GM12878 (cell line): ENCODE results near the gene DIO3. TPM values are rescaled to one million over a fixed set of nuclear protein-coding genes. Genes with fewer than 3 reads are reported as not detected.

Experiments
- ATAC-seq: fragments of 200-7000 bp; cut with Tn5 transposase; 3 replicates; pipeline ENCODE4 v1.9.1; 2020; ENCODE audit warnings: mild to moderate bottlenecking, moderate library complexity
- BruUV-seq: library from RNA; stranded (reverse); fragments of 400-500 nt; replicated peaks from 2 replicates; lab custom pipeline; 2021; lab: Mats Ljungman, UMichigan
- CTCF ChIA-PET: fragments of 300-600 bp; sonication (Branson Sonifier 250); formaldehyde crosslinking; extraction: SDS; loops from one replicate; lab custom pipeline; 2021; ENCODE audit warnings: inconsistent platforms; lab: Yijun Ruan, JAX
- POLR2A ChIA-PET: fragments of 350-600 bp; formaldehyde crosslinking; extraction: SDS; loops from one replicate; lab custom pipeline; 2021; ENCODE audit warnings: inconsistent platforms; lab: Charles Lee
- RAD21 ChIA-PET: fragments of 300-600 bp; sonication (Branson Sonifier 250); formaldehyde crosslinking; loops from one replicate; lab custom pipeline; 2023; ENCODE audit warnings: antibody characterized with exemption; ENCODE audit not compliant: unreplicated experiment; lab: Charles Lee
- SMC1A ChIA-PET: fragments of 300-600 bp; sonication (Branson Sonifier 250); formaldehyde crosslinking; loops from one replicate; lab custom pipeline; 2023; ENCODE audit not compliant: unreplicated experiment, uncharacterized antibody; lab: Charles Lee
- DNase-seq: peaks from one replicate; pipeline ENCODE4 v3.0.0-alpha.2; 2011; ENCODE audit warnings: low read depth, low spot score
- FAIRE-seq: peaks from 3 replicates; lab custom pipeline; 2011; peaks lifted over from hg19 to GRCh38; lab: Jason Lieb, UNC
- H2AFZ ChIP-seq: 2 replicates; pipeline ENCODE4 v1.6.0; 2011; ENCODE audit warnings: low read depth, low read length, control low read depth; ENCODE audit not compliant: control insufficient read depth
- H3K27ac ChIP-seq: 2 replicates; pipeline ENCODE4 v1.5.1; 2011; ENCODE audit warnings: control low read depth; ENCODE audit not compliant: control insufficient read depth, insufficient read depth
- H3K27me3 ChIP-seq, 2 experiments: replicated peaks in 1 of 2; 2 replicates each; pipeline versions ENCODE4 v1.6.0 to v1.6.1; 2011; ENCODE audit warnings: low read length in 1 of 2; ENCODE audit not compliant: control insufficient read depth in 2 of 2, insufficient read depth in 2 of 2
- H3K36me3 ChIP-seq, 2 experiments: 2 replicates each; pipeline ENCODE4 v1.5.1; 2011; ENCODE audit warnings: low read length in 1 of 2; ENCODE audit not compliant: control insufficient read depth in 2 of 2, insufficient read depth in 2 of 2
- H3K4me1 ChIP-seq: 2 replicates; pipeline ENCODE4 v1.6.1; 2011; ENCODE audit warnings: mild to moderate bottlenecking, low read length, moderate library complexity, mixed read lengths; ENCODE audit not compliant: control insufficient read depth, insufficient read depth
- H3K4me2 ChIP-seq: 2 replicates; pipeline ENCODE4 v1.6.0; 2011; ENCODE audit warnings: control low read depth; ENCODE audit not compliant: control insufficient read depth, insufficient read depth
- H3K4me3 ChIP-seq: fragments of 200-600 bp; sonication (generic); 2 replicates; pipeline ENCODE4 v1.5.1; 2016
- H3K79me2 ChIP-seq: 2 replicates; pipeline ENCODE4 v1.6.0; 2011; ENCODE audit warnings: low read length; ENCODE audit not compliant: control insufficient read depth, insufficient read depth
- H3K9ac ChIP-seq: 2 replicates; pipeline ENCODE4 v1.8.0; 2011; ENCODE audit warnings: low read length, control low read depth, mixed read lengths; ENCODE audit not compliant: control insufficient read depth, insufficient read depth
- H3K9me3 ChIP-seq: replicated peaks from 3 replicates; pipeline ENCODE4 v1.5.1; 2011; ENCODE audit warnings: mild to moderate bottlenecking, low read length; ENCODE audit not compliant: control insufficient read depth, insufficient read depth
- H4K20me1 ChIP-seq: 2 replicates; pipeline ENCODE4 v1.6.0; 2011; ENCODE audit not compliant: control insufficient read depth, insufficient read depth
- ATF7 ChIP-seq: fragments of 450-650 bp; IDR thresholded peaks from 2 replicates; pipeline ENCODE4 v1.6.1; 2016; ENCODE audit warnings: low read depth, mild to moderate bottlenecking
- BCL11A ChIP-seq: IDR thresholded peaks from 2 replicates; pipeline ENCODE4 v1.6.1; 2011; ENCODE audit warnings: low read depth, low read length
- CREB1 ChIP-seq: IDR thresholded peaks from 2 replicates; pipeline ENCODE4 v1.6.1; 2012; ENCODE audit warnings: low read depth, mild to moderate bottlenecking, inconsistent platforms
- EP300 ChIP-seq, 2 experiments: fragments of 150-350 bp in 1 of 2; IDR thresholded peaks; 2 replicates each; pipeline ENCODE4 v1.6.1; 2011 to 2012; ENCODE audit warnings: low read depth in 2 of 2, low read length in 2 of 2, borderline replicate concordance in 1 of 2, improper control_type of control experiment in 1 of 2, inconsistent platforms in 1 of 2; ENCODE audit not compliant: control insufficient read depth in 1 of 2
- FOS ChIP-seq: IDR thresholded peaks from 3 replicates; pipeline ENCODE4 v1.6.1; 2011; ENCODE audit warnings: borderline replicate concordance; ENCODE audit not compliant: insufficient read length; ENCODE audit errors: extremely low read depth
- GATAD2B ChIP-seq: fragments of 450-650 bp; conservative IDR thresholded peaks from 2 replicates; pipeline ENCODE4 v1.6.1; 2017; ENCODE audit warnings: low read depth, mild to moderate bottlenecking, moderate library complexity
- IRF4 ChIP-seq: IDR thresholded peaks from 2 replicates; pipeline ENCODE4 v1.6.1; 2011; ENCODE audit warnings: low read depth, low read length
- IRF5 ChIP-seq: fragments of 450-650 bp; IDR thresholded peaks from 2 replicates; pipeline ENCODE4 v1.6.1; 2017; ENCODE audit warnings: borderline replicate concordance
- LARP7 ChIP-seq: fragments of 450-650 bp; IDR thresholded peaks from 2 replicates; pipeline ENCODE4 v1.6.1; 2017; ENCODE audit warnings: mild to moderate bottlenecking
- MLLT1 ChIP-seq: fragments of 450-650 bp; IDR thresholded peaks from 2 replicates; pipeline ENCODE4 v1.6.1; 2016; ENCODE audit warnings: mild to moderate bottlenecking
- NFIC ChIP-seq: IDR thresholded peaks from 2 replicates; pipeline ENCODE4 v1.6.1; 2012; ENCODE audit warnings: low read depth, mild to moderate bottlenecking, inconsistent platforms, low read length, moderate library complexity
- NFYB ChIP-seq: IDR thresholded peaks from 2 replicates; pipeline ENCODE4 v1.6.1; 2011; ENCODE audit warnings: low read depth, mild to moderate bottlenecking, low read length, improper control_type of control experiment, moderate library complexity; ENCODE audit not compliant: insufficient read depth
- POU2F2 ChIP-seq: IDR thresholded peaks from 3 replicates; pipeline ENCODE4 v1.6.1; 2011; ENCODE audit warnings: low read depth, mild to moderate bottlenecking, low read length, borderline replicate concordance
- SIX5 ChIP-seq: IDR thresholded peaks from 2 replicates; pipeline ENCODE4 v1.6.1; 2011; ENCODE audit warnings: mild to moderate bottlenecking, low read depth, low read length, moderate library complexity; ENCODE audit not compliant: severe bottlenecking
- SREBF2 ChIP-seq: IDR thresholded peaks from 2 replicates; pipeline ENCODE4 v1.6.1; 2012; ENCODE audit warnings: mild to moderate bottlenecking, low read length
- STAT1 ChIP-seq: fragments of 450-650 bp; conservative IDR thresholded peaks from 2 replicates; pipeline ENCODE4 v1.6.1; 2014; ENCODE audit warnings: antibody characterized with exemption, mild to moderate bottlenecking
- ZNF622 ChIP-seq: fragments of 450-650 bp; IDR thresholded peaks from 2 replicates; pipeline ENCODE4 v1.6.1; 2017; ENCODE audit warnings: mild to moderate bottlenecking, inconsistent platforms
- ZZZ3 ChIP-seq: IDR thresholded peaks from 2 replicates; pipeline ENCODE4 v1.6.1; 2011; ENCODE audit warnings: low read depth; ENCODE audit not compliant: control insufficient read depth, insufficient read length
- WGBS: methylation state at CpG from one replicate; pipeline ENCODE4 v1.1.6; 2016; ENCODE audit warnings: low lambda C conversion rate; ENCODE audit not compliant: insufficient replicate concordance, insufficient coverage; ENCODE audit errors: missing lambda C conversion rate; 5-methylcytosine and 5-hydroxymethylcytosine counted together
- in situ Hi-C: fragments of 300-500 bp; cut with MboI; formaldehyde crosslinking; loops from 9 replicates; pipeline ENCODE4 v1.14.3; 2018; ENCODE audit warnings: mixed read lengths
- intact Hi-C: fragments of 100-400 bp; cut with micrococcal nuclease; formaldehyde crosslinking; loops from one replicate; pipeline ENCODE4 v1.14.2; 2022; ENCODE audit not compliant: unreplicated experiment
- polyA plus RNA-seq, 11 experiments: library from polyadenylated mRNA; depleted of rRNA in 4 of 11; unstranded in 6 of 11; stranded (reverse) in 5 of 11; fragments of >200 nt; fragmentation: Nextera tagmentation in 4 of 11; fragmentation: Illumina TruSeq in 1 of 11; extraction: Ambion mirVana in 4 of 11; extraction: Trizol in 1 of 11; gene quantifications; 1 replicate in 1 of 11; 2 replicates in 10 of 11; pipeline versions ENCODE4 v1.2.1 to v1.2.3, GENCODE V29; 2011 to 2016; ENCODE audit warnings: inconsistent platforms in 2 of 11, missing spikeins in 2 of 11, low read depth in 1 of 11
- total RNA-seq, 4 experiments: library from RNA; depleted of rRNA in 3 of 4; stranded (reverse); fragments of >200 nt in 3 of 4; fragmentation: Illumina TruSeq in 1 of 4; extraction: Trizol in 1 of 4; gene quantifications; 2 replicates each; pipeline versions ENCODE4 v1.2.1 to v1.2.3, GENCODE V29; 2013 to 2021
- TF ChIP-seq, protein P1 (sequence below): IDR thresholded peaks from 2 replicates; pipeline ENCODE4 v1.6.1; 2012; ENCODE audit warnings: low read depth, low read length, improper control_type of control experiment

Gene DIO3
- total and polyA plus RNA-seq, 10 of the 15 experiments (the other 5 are each of a cell fraction or from before 2014, with no cell fraction given) = not detected

GRCh38 chr14:101561897-101562490, 699 bp downstream of the DIO3 start:
- ATAC-seq (no peak), DNase-seq (no peak), FAIRE-seq (no peak)
- Histone ChIP-seq H3K27me3 (no peaks in the 10 kb centered on the region; a peak in 2 of 4 replicates), H3K9me3 (no peaks in the 10 kb centered on the region; the same call in 2 of the 3 replicates), H3K9ac (no peak overlapping the region), H3K4me1 (no peaks in the 10 kb centered on the region), H3K4me3 (no peak overlapping the region), H3K79me2 (no peaks in the 10 kb centered on the region), H3K36me3 (no peaks in the 10 kb centered on the region), H3K27ac (no peak overlapping the region), H3K4me2 (no peak overlapping the region), H4K20me1 (no peaks in the 10 kb centered on the region)
- ChIA-PET RAD21 (no interaction called here), CTCF (no interaction called here), POLR2A (no interaction called here), SMC1A (no interaction called here)
- WGBS = 87% methylated on average over 51 of the region's 51 CpGs
- intact Hi-C loops (no loop called here), in situ Hi-C loops (no loop called here)
- BruUV-seq = no TSS peak
- no peak for TF ChIP-seq MLLT1
- no peak for TF ChIP-seq SIX5
- TF ChIP-seq, protein P1, sequence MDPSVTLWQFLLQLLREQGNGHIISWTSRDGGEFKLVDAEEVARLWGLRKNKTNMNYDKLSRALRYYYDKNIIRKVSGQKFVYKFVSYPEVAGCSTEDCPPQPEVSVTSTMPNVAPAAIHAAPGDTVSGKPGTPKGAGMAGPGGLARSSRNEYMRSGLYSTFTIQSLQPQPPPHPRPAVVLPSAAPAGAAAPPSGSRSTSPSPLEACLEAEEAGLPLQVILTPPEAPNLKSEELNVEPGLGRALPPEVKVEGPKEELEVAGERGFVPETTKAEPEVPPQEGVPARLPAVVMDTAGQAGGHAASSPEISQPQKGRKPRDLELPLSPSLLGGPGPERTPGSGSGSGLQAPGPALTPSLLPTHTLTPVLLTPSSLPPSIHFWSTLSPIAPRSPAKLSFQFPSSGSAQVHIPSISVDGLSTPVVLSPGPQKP = no peak
- TF ChIP-seq GATAD2B = no peak
- TF ChIP-seq ATF7 = no peak
- no peak for TF ChIP-seq LARP7
- TF ChIP-seq ZZZ3 = no peak
- TF ChIP-seq NFYB = no peak
- TF ChIP-seq BCL11A = no peak
- no peak for TF ChIP-seq IRF5
- TF ChIP-seq ZNF622 = no peak
- TF ChIP-seq STAT1 = no peak
- TF ChIP-seq CREB1 = no peak
- no peak for TF ChIP-seq SREBF2
- TF ChIP-seq IRF4 = no peak
- no peak for TF ChIP-seq FOS
- no peak for TF ChIP-seq NFIC
- TF ChIP-seq POU2F2 = no peak
- TF ChIP-seq EP300 (IDR thresholded peaks at IDR 0.05; ENCODE audit: borderline replicate concordance in 1 of 2, control insufficient read depth in 1 of 2, low read depth in 2 of 2, low read length in 2 of 2) = no peak
- TF ChIP-seq, all 136 proteins: peak for 0
- H2AFZ ChIP-seq = no peak overlapping the region
